Smooth muscle cell (in vitro differentiated cells): ENCODE results near the gene SORBS1. TPM values are rescaled to one million over a fixed set of nuclear protein-coding genes. Genes with fewer than 3 reads are reported as not detected.

ENCODE experiments used
- DNase-seq: peaks from one replicate; lab custom pipeline; 2025; ENCODE audit not compliant: unreplicated experiment; lab: John Stamatoyannopoulos, UW
- H2AFZ ChIP-seq: fragments of 200-600 bp; sonication (generic); 2 replicates; pipeline ENCODE4 v1.6.0; 2016; ENCODE audit warnings: antibody characterized with exemption, low read depth, mild to moderate bottlenecking
- H3F3A ChIP-seq: fragments of 200-600 bp; sonication (generic); 2 replicates; pipeline ENCODE4 v1.6.0; 2017; ENCODE audit warnings: antibody characterized with exemption, low read depth
- H3K27ac ChIP-seq: fragments of 200-600 bp; sonication (generic); 2 replicates; pipeline ENCODE4 v1.5.1; 2016; ENCODE audit warnings: low read depth, mild to moderate bottlenecking
- H3K27me3 ChIP-seq: fragments of 200-600 bp; sonication (generic); 2 replicates; pipeline ENCODE4 v1.6.1; 2016; ENCODE audit warnings: low read depth, mild to moderate bottlenecking
- H3K36me3 ChIP-seq: fragments of 200-600 bp; sonication (generic); 2 replicates; pipeline ENCODE4 v1.5.1; 2016; ENCODE audit warnings: low read depth
- H3K4me1 ChIP-seq: fragments of 200-600 bp; sonication (generic); 2 replicates; pipeline ENCODE4 v1.5.1; 2016; ENCODE audit warnings: low read depth
- H3K4me2 ChIP-seq: fragments of 200-600 bp; sonication (generic); 2 replicates; pipeline ENCODE4 v1.6.0; 2016; ENCODE audit warnings: mild to moderate bottlenecking
- H3K4me3 ChIP-seq: fragments of 200-600 bp; sonication (generic); 2 replicates; pipeline ENCODE4 v1.5.1; 2016; ENCODE audit warnings: mild to moderate bottlenecking
- H3K79me2 ChIP-seq: fragments of 200-600 bp; sonication (generic); 2 replicates; pipeline ENCODE4 v1.6.0; 2016; ENCODE audit warnings: low read depth, mild to moderate bottlenecking
- H3K9ac ChIP-seq: fragments of 200-600 bp; sonication (generic); 2 replicates; pipeline ENCODE4 v1.6.0; 2016; ENCODE audit warnings: low read depth
- H3K9me3 ChIP-seq: fragments of 200-600 bp; sonication (generic); replicated peaks from 2 replicates; pipeline ENCODE4 v1.5.1; 2016; ENCODE audit warnings: low read depth
- H4K20me1 ChIP-seq: fragments of 200-600 bp; sonication (generic); 2 replicates; pipeline ENCODE4 v1.6.0; 2016; ENCODE audit warnings: low read depth
- WGBS: methylation state at CpG from one replicate; pipeline ENCODE4 v1.1.7; 2016; ENCODE audit warnings: low lambda C conversion rate; 5-methylcytosine and 5-hydroxymethylcytosine counted together
- polyA plus RNA-seq: library from polyadenylated mRNA; unstranded; fragments of >200 nt; fragmentation: Nextera tagmentation; extraction: Ambion mirVana; gene quantifications from 2 replicates; pipeline ENCODE4 v1.2.1, GENCODE V29; 2016
- total RNA-seq: library from RNA; depleted of rRNA; stranded (reverse); fragments of >200 nt; gene quantifications from 2 replicates; pipeline ENCODE4 v1.2.3, GENCODE V29; 2014
- TF ChIP-seq, protein P1 (sequence below): fragments of 200-600 bp; sonication (generic); IDR thresholded peaks from 2 replicates; pipeline ENCODE4 v1.5.1; 2017; ENCODE audit warnings: borderline replicate concordance, mild to moderate bottlenecking, antibody characterized with exemption; ENCODE audit not compliant: insufficient read depth, poor library complexity, severe bottlenecking

Gene SORBS1
- total and polyA plus RNA-seq, 2 experiments from 2014 or later: 14.6 to 21.0 TPM

DNA sequence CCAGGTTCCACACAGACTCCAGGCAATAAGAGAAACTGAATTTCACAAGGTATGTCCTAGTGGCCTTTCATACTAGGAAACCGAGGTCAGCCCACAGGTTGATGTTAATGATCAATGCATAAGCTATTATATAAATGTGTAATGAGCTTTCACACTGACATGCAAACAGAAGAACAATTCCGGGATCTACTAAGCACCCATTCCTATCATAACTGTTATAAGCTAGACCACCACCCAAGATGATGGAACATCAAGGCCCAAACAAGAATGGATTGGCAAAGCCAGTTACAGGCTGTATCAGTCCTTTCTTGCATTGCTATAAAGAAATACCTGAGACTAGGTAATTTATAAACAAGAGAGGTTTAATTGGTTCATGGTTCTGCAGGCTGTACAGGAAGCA lies 15.2 kb downstream of the SORBS1 start:
- Histone ChIP-seq H2AFZ (no peak overlapping the region), H3F3A (no peaks in the 10 kb centered on the region), H3K27me3 (no peaks in the 10 kb centered on the region), H3K4me1 (no peaks in the 10 kb centered on the region), H3K4me2 (no peak overlapping the region), H3K27ac (no peak overlapping the region), H4K20me1 (peaks cover 24% of the 10 kb centered on the region), H3K4me3 (no peak overlapping the region), H3K9me3 (no peaks in the 10 kb centered on the region), H3K36me3 (no peaks in the 10 kb centered on the region), H3K9ac (no peak overlapping the region), H3K79me2 (peaks cover 43% of the 10 kb centered on the region)
- DNase-seq: no peak
- 94% methylated on average over 2 of the region's 2 CpGs for WGBS
- TF ChIP-seq, protein P1, sequence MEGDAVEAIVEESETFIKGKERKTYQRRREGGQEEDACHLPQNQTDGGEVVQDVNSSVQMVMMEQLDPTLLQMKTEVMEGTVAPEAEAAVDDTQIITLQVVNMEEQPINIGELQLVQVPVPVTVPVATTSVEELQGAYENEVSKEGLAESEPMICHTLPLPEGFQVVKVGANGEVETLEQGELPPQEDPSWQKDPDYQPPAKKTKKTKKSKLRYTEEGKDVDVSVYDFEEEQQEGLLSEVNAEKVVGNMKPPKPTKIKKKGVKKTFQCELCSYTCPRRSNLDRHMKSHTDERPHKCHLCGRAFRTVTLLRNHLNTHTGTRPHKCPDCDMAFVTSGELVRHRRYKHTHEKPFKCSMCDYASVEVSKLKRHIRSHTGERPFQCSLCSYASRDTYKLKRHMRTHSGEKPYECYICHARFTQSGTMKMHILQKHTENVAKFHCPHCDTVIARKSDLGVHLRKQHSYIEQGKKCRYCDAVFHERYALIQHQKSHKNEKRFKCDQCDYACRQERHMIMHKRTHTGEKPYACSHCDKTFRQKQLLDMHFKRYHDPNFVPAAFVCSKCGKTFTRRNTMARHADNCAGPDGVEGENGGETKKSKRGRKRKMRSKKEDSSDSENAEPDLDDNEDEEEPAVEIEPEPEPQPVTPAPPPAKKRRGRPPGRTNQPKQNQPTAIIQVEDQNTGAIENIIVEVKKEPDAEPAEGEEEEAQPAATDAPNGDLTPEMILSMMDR: no peak

DNA sequence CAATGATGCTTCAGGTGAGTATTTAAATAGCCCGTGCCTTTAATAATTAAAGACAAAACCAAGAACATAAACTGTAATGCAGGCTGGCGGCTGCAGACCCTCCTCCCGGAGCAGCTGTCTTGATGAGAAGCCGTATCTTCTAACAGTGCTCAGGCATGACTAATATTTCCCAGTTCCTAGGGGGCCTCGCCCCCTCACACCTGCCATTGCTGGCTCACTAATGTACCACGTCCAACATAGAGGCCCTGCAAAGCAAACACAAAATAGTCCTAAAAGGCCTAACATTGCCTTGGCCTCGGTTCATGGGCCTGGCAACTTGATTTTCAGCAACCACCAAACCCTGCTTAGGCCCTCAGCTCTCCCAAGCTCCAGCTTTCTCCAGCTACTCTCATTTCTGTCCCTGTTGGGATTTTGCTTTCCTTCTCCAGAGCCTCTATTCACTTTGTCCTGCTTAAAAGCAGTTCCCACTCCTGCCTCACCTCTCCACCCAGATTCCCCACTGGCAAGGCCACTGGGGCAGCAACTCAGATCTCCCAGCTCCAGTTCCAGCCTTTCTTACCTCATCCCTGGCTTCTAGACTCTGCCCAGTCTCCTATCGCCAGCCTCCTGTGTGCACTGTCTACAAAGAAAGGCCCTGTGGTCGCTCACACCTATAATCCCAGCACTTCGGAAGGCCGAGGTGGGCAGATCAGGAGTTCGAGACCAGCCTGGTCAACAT lies 16.2 kb downstream of the SORBS1 start:
- Histone ChIP-seq H3K4me1 (no peaks in the 10 kb centered on the region), H3K79me2 (peaks cover 42% of the 10 kb centered on the region), H3K9ac (no peak overlapping the region), H3F3A (no peaks in the 10 kb centered on the region), H3K4me3 (no peak overlapping the region), H3K27me3 (no peaks in the 10 kb centered on the region), H2AFZ (no peak overlapping the region), H3K9me3 (no peaks in the 10 kb centered on the region), H4K20me1 (peaks cover 24% of the 10 kb centered on the region), H3K36me3 (no peaks in the 10 kb centered on the region), H3K27ac (no peak overlapping the region), H3K4me2 (no peak overlapping the region)
- WGBS: 79% methylated on average over 12 of the region's 12 CpGs
- TF ChIP-seq, protein P1: no peak
- DNase-seq: no peak

DNA sequence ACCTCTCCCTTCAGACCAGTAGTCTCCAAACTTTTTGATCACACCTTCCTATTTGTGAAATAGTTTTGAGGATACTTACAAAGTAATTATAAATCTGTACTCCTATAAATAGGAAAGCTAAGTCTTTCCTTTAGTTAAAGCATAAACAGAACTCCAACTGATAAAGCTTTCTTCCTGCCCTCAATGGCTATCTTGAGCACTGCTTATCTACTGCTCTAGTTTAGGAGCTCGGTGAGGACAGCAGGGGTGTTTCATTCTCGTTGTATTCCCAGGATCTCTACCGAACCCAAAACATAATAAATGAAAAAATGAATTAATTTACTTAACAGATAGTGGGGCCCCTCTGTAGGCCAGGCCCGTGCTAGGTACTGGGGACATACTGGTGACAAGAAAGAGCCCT lies 17.7 kb downstream of the SORBS1 start:
- Histone ChIP-seq H3K27ac (no peak overlapping the region), H3K36me3 (no peaks in the 10 kb centered on the region), H3F3A (no peaks in the 10 kb centered on the region), H3K9me3 (no peaks in the 10 kb centered on the region), H4K20me1 (peaks cover 12% of the 10 kb centered on the region), H3K27me3 (no peaks in the 10 kb centered on the region), H3K4me3 (no peak overlapping the region), H3K9ac (no peak overlapping the region), H2AFZ (no peak overlapping the region), H3K79me2 (peaks cover 31% of the 10 kb centered on the region), H3K4me1 (no peaks in the 10 kb centered on the region), H3K4me2 (no peak overlapping the region)
- 35% methylated on average over 4 of the region's 4 CpGs for WGBS
- TF ChIP-seq, protein P1: no peak
- no peak for DNase-seq

DNA sequence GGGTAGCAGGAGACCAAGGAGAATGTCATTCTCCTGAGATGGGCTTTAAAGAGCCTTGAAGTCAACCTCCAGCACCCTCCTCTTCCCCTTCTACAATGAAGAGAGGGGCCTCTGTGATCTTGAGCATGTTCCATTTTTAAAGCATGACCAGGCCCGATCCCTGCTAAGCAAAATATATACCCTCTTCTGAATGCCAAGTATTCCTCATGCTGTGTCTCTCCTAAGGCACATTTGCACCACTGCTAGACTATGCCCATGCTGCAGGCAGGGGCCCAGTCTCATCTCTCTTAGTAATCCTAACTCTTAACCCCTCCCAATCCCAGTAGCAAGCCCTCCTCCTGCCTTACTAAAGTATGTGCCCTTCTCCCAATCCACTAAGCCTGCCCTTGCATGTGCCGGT lies 18.4 kb downstream of the SORBS1 start:
- Histone ChIP-seq H3K27ac (no peak overlapping the region), H3K36me3 (no peaks in the 10 kb centered on the region), H3F3A (no peaks in the 10 kb centered on the region), H3K4me3 (no peak overlapping the region), H3K9me3 (no peaks in the 10 kb centered on the region), H4K20me1 (peaks cover 12% of the 10 kb centered on the region), H3K4me2 (no peak overlapping the region), H2AFZ (no peak overlapping the region), H3K9ac (no peak overlapping the region), H3K4me1 (no peaks in the 10 kb centered on the region), H3K79me2 (peaks cover 27% of the 10 kb centered on the region), H3K27me3 (no peaks in the 10 kb centered on the region)
- TF ChIP-seq, protein P1: no peak
- 91% methylated on average over 2 of the region's 2 CpGs for WGBS
- DNase-seq: no peak
